K562 (cell line): Measurements from ENCODE around the gene KNSTRN. TPM values are rescaled to one million over a fixed set of nuclear protein-coding genes. Genes with fewer than 3 reads are reported as not detected.

Experiments
- AFF4 ChIP-seq: sonication (generic); formaldehyde crosslinking; IDR thresholded peaks from 2 replicates; pipeline ENCODE4 v1.8.0; 2023; ENCODE audit warnings: mild to moderate bottlenecking, missing genetic modification reagents
- ELK1 ChIP-seq: sonication (generic); formaldehyde crosslinking; IDR thresholded peaks from 2 replicates; pipeline ENCODE4 v1.8.1; 2022; ENCODE audit warnings: missing genetic modification reagents
- FOXJ2 ChIP-seq: fragments of 200-800 bp; sonication (Bioruptor generic); IDR thresholded peaks from 2 replicates; pipeline ENCODE4 v1.6.1; 2016; ENCODE audit warnings: missing genetic modification characterization, missing compliant biosample characterization
- FOXK1 ChIP-seq: sonication (generic); formaldehyde crosslinking; IDR thresholded peaks from 2 replicates; pipeline ENCODE4 v1.8.0; 2022; ENCODE audit warnings: missing genetic modification reagents, mild to moderate bottlenecking, borderline replicate concordance
- FOXP1 ChIP-seq: sonication (generic); formaldehyde crosslinking; IDR thresholded peaks from 2 replicates; pipeline ENCODE4 v1.8.0; 2022; ENCODE audit warnings: mild to moderate bottlenecking, missing genetic modification reagents
- GABPB1 ChIP-seq: sonication (generic); formaldehyde crosslinking; IDR thresholded peaks from 2 replicates; pipeline ENCODE4 v1.8.0; 2022; ENCODE audit warnings: mild to moderate bottlenecking, missing genetic modification reagents
- HMG20B ChIP-seq: fragments of 250-450 bp; sonication (Bioruptor Pico); IDR thresholded peaks from 2 replicates; pipeline ENCODE4 v1.5.0; 2021; ENCODE audit warnings: mild to moderate bottlenecking
- HNRNPK ChIP-seq: fragments of 200-400 bp; formaldehyde crosslinking; IDR thresholded peaks from one replicate; pipeline ENCODE4 v1.6.1; 2018; ENCODE audit warnings: mild to moderate bottlenecking, low read depth, low read length; ENCODE audit not compliant: poor library complexity, severe bottlenecking
- HNRNPLL ChIP-seq: fragments of 200-400 bp; formaldehyde crosslinking; IDR thresholded peaks from 2 replicates; pipeline ENCODE4 v1.6.1; 2017; ENCODE audit warnings: low read length, low read depth, mild to moderate bottlenecking; ENCODE audit not compliant: poor library complexity, severe bottlenecking
- KLF6 ChIP-seq: fragments of 250-450 bp; sonication (Bioruptor Pico); IDR thresholded peaks from 2 replicates; pipeline ENCODE4 v1.4.0; 2020; ENCODE audit warnings: mild to moderate bottlenecking, moderate library complexity, borderline replicate concordance
- NEUROD1 ChIP-seq: fragments of 150-350 bp; IDR thresholded peaks from 2 replicates; pipeline ENCODE4 v1.6.1; 2014; ENCODE audit warnings: borderline replicate concordance, low read length, low read depth; ENCODE audit not compliant: partially characterized antibody
- PML ChIP-seq: IDR thresholded peaks from 2 replicates; pipeline ENCODE4 v1.6.1; 2012; ENCODE audit warnings: low read length, inconsistent platforms
- POLR2G ChIP-seq: fragments of 200-400 bp; formaldehyde crosslinking; IDR thresholded peaks from 2 replicates; pipeline ENCODE4 v1.6.1; 2017; ENCODE audit warnings: low read depth, mild to moderate bottlenecking, antibody characterized with exemption, low read length, moderate library complexity
- SIN3B ChIP-seq: fragments of 450-650 bp; IDR thresholded peaks from 2 replicates; pipeline ENCODE4 v1.6.1; 2017; ENCODE audit warnings: low read depth, mild to moderate bottlenecking, moderate library complexity
- TAF9B ChIP-seq: fragments of 450-650 bp; IDR thresholded peaks from 2 replicates; pipeline ENCODE4 v1.6.1; 2018; ENCODE audit warnings: mild to moderate bottlenecking; ENCODE audit not compliant: partially characterized antibody
- THRAP3 ChIP-seq: fragments of 450-650 bp; IDR thresholded peaks from 2 replicates; pipeline ENCODE4 v1.6.1; 2016; ENCODE audit warnings: mild to moderate bottlenecking, inconsistent platforms, borderline replicate concordance
- YY1 ChIP-seq, 3 experiments: IDR thresholded peaks; 2 replicates each; pipeline ENCODE4 v1.6.1; 2011; ENCODE audit warnings: low read length in 2 of 3, mild to moderate bottlenecking in 2 of 3, moderate library complexity in 2 of 3, borderline replicate concordance in 1 of 3, control low read depth in 1 of 3, low read depth in 1 of 3; ENCODE audit not compliant: insufficient read depth in 3 of 3, insufficient replicate concordance in 2 of 3, control insufficient read depth in 1 of 3, insufficient read length in 1 of 3; ENCODE audit errors: extremely low read depth in 1 of 3
- ZBTB49 ChIP-seq: sonication (generic); formaldehyde crosslinking; IDR thresholded peaks from 2 replicates; pipeline ENCODE4 v1.8.0; 2022; ENCODE audit warnings: missing genetic modification reagents, mild to moderate bottlenecking, borderline replicate concordance
- ZNF174 ChIP-seq: fragments of 250-450 bp; sonication (Bioruptor Pico); IDR thresholded peaks from 2 replicates; pipeline ENCODE4 v1.4.0; 2020; ENCODE audit warnings: mild to moderate bottlenecking
- ZNF253 ChIP-seq: fragments of 250-450 bp; sonication (Bioruptor Pico); conservative IDR thresholded peaks from 2 replicates; pipeline ENCODE4 v1.6.1; 2021; ENCODE audit warnings: mild to moderate bottlenecking
- polyA plus RNA-seq, 8 experiments: library from polyadenylated mRNA; depleted of rRNA in 4 of 8; stranded (reverse) in 5 of 8; unstranded in 3 of 8; fragments of >200 nt; fragmentation: Nextera tagmentation in 2 of 8; fragmentation: Illumina TruSeq in 1 of 8; extraction: Ambion mirVana in 2 of 8; extraction: Trizol in 1 of 8; gene quantifications; 2 replicates each; pipeline versions ENCODE4 v1.2.1 to v1.2.3, GENCODE V29; 2011 to 2014; ENCODE audit warnings: inconsistent platforms in 1 of 8, missing spikeins in 1 of 8
- total RNA-seq, 7 experiments: library from RNA; depleted of rRNA in 6 of 7; stranded (reverse); fragments of >200 nt in 6 of 7; fragmentation: Illumina TruSeq in 2 of 7; extraction: Trizol in 2 of 7; gene quantifications; 2 replicates each; pipeline versions ENCODE4 v1.2.1 to v1.2.3, GENCODE V29; 2011 to 2021; ENCODE audit warnings: low replicate concordance in 1 of 7

Gene KNSTRN
- total and polyA plus RNA-seq, 9 of the 15 experiments (the other 6 are each of a cell fraction or from before 2014, with no cell fraction given), result 48.7 to 88.2 (median 66.3) TPM

- TF ChIP-seq YY1 (IDR thresholded peaks at IDR 0.05; ENCODE audit: borderline replicate concordance in 1 of 3, control insufficient read depth in 1 of 3, extremely low read depth in 1 of 3, insufficient read depth in 3 of 3, insufficient read length in 1 of 3, insufficient replicate concordance in 2 of 3, low read depth in 1 of 3, low read length in 2 of 3) (peak in 1 of 3 experiments; percentile 31), HNRNPLL (no peak), HNRNPK (no peak), FOXJ2 (tag) (no peak), NEUROD1 (no peak), PML (no peak), ZBTB49 (no peak), KLF6 (no peak), AFF4 (no peak), GABPB1 (CRISPR knock-in tag) (no peak), FOXP1 (CRISPR knock-in tag) (peak; percentile 70; the same call in 1 of the 2 replicates), FOXK1 (CRISPR knock-in tag) (no peak), TAF9B (no peak), SIN3B (peak; percentile 38; the same call in 1 of the 2 replicates), POLR2G (no peak), THRAP3 (no peak), ZNF174 (CRISPR knock-in tag) (no peak), HMG20B (CRISPR knock-in tag) (no peak), ELK1 (no peak), ZNF253 (no peak)
Observed at GRCh38 chr15:40357723-40358470, 24.6 kb upstream of the KNSTRN start, which contains the start of gene DISP2 (continued).
